Activated CD4-positive, alpha-beta T cell treated with anti-CD3 and anti-CD28 coated beads, Interleukin-2, Interleukin-6, amounts not matched to agents 100 ng/mL and 50 ng/mL, durations not matched to agents 16 hours and 8 hours (primary cell): ENCODE measurements around the gene XRN2.

Experiments used
- DNase-seq: peaks from one replicate; pipeline ENCODE4 v3.0.0-alpha.2; 2020

XRN2 gene, protein sequence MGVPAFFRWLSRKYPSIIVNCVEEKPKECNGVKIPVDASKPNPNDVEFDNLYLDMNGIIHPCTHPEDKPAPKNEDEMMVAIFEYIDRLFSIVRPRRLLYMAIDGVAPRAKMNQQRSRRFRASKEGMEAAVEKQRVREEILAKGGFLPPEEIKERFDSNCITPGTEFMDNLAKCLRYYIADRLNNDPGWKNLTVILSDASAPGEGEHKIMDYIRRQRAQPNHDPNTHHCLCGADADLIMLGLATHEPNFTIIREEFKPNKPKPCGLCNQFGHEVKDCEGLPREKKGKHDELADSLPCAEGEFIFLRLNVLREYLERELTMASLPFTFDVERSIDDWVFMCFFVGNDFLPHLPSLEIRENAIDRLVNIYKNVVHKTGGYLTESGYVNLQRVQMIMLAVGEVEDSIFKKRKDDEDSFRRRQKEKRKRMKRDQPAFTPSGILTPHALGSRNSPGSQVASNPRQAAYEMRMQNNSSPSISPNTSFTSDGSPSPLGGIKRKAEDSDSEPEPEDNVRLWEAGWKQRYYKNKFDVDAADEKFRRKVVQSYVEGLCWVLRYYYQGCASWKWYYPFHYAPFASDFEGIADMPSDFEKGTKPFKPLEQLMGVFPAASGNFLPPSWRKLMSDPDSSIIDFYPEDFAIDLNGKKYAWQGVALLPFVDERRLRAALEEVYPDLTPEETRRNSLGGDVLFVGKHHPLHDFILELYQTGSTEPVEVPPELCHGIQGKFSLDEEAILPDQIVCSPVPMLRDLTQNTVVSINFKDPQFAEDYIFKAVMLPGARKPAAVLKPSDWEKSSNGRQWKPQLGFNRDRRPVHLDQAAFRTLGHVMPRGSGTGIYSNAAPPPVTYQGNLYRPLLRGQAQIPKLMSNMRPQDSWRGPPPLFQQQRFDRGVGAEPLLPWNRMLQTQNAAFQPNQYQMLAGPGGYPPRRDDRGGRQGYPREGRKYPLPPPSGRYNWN

DNA sequence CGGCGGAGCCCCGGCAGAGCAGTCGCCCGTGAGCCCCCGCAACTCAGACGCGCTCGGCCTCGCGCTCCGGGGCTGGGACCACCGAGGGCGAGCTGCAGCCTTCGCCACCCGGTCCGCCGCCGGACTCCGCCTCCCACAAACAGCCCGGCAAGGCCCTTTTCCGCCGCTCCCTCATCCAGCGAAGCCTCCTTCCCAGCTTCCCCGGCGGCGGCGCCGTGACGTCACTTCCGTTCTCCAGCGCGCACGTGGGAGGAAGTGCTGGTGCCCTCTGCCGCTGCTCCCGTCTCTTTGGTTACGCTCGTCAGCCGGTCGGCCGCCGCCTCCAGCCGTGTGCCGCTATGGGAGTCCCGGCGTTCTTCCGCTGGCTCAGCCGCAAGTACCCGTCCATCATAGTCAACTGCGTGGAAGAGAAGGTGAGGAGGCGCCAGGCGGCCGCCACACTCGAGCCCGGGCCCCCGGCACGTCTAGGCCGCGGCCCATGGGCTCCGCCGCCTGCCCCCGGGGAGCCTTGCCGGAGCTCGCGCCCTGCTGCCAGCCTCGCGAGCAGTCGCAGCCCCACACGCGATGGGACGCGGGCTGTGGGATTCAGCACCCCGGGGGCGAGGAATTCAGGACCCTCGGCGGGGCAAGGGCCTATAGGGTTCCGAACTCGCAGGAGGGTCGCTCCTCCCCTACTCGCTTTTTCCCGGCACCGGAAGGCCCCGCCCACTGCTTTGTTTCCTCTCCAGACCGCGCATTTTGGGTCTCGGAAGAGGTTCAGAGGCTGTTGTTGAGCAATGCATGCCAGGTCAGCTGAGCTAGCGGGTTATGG, at the start of gene XRN2:
TSS of gene XRN2 (plus strand) at position 271 of the 811 bp plus-strand sequence. CDS start at position 339, 68 bp downstream.
- DNase-seq = peak; percentile 97

DNA sequence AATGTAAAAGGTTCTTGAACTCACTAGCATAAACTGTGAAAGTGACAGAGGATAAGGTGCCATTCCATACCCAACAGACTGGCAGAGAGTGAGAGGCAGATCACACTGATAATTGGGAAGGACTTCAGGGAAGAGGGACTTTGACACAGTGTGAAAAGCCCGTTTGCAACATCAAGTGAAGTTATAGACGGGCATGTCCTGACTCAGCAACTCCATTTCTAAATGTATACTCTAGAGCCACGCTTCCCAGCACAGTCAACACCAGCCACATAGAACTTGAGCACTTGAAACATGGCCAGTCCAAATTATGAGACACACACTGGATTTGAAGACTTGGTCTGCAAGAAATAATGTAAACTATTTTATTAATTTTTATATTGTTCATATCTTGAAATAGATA, 45.9 kb upstream of the XRN2 start:
- DNase-seq = no peak

DNA sequence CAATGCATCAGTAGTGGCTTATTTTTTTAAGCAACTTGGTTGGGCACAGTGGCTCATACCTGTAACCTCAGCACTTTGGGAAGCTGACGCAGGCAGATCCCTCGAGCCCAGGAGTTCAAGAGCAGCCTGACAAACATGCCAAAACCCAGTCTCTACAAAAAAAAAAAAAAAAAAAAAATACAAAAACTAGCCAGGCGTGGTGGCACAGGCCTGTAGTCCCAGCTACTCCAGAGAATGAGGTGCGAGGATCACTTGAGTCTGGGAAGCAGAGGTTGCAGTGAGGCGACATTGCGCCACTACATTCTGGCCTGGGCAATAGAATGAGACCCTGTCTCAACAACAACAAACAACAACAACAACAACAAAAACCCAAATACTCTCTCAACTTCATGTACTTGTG, 44.7 kb upstream of the XRN2 start:
- DNase-seq = no peak

DNA sequence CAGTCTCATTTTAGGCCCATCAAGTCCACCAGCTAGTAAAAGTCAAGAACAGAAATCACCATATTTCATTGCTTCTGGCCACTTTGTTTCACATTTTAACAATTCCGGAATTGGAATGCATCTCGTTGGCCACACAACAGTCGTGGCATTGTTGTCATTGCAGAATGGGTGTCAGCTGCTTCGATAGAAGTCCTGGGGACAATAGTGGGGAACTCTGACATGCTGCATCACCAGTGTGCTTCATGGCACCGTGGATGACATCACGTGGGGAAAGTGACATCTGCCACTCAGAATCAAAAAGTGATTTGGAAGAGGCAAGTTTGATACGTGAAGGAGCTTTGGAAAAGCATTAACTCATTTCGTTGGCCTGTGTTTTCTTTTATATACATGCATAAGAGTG, 43.8 kb upstream of the XRN2 start:
- DNase-seq = no peak

DNA sequence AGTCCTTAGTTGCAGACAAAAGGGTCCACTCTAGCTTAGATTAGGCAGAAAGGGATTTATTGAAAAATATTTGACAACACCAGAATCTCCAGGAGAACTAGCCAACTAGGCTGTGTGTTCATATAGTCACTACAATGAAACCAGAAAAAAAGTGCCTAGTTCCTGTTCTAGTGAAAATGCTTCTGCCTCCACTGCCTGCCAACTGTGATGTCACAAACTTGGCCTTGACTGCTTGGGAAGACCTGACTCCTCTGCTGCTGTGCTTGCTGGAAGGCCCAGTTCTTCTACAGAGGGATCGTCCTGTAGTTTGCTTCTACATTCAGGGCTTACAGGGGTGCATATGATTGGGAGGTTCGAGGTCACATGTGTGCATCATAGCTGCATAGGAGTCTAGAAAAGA, 40.3 kb upstream of the XRN2 start:
- no peak for DNase-seq

DNA sequence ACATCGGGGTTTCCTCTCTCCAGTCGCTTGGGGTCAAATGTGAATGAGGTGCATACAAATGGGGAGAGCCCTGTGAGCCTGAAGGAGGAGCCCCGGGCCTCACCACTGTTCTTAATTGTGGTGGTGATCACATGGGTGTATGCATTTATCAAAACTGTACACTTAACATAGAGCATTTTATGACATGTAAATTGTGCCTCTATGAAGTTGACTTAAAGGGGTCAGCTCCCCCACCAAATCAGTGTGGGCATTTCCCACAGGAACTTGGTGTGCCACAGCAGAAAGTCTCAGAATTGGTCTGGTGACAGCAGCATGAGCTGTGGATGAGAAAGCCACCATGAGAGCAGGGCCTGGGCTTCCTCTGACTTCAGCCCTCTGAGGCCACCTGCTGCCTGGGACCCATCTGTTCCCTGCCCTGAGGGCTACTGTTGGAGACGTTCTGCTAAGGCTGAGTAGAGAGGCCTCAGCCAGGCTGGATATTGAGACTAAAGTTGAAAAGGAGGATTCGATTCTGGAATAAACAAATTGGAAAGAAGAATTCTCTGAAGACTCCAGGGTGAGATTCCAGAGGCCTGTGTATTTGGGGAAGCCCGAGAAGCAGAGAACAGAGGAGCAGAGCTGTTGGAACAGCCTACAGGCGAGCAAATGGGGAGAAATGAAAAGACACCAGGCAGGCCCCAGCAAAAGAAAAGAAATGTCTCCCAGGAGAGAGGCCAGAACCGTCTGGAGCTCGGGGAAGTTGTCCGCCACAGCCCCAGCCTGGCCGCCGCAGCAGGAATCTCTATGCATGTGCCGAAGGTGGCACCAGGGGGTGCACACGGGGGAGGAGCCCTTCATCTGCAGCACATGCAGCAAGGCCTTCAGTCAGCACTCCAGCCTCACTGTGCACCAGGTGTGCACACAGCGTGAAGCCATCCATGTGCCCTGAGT, 37.6 kb upstream of the XRN2 start:
- no peak for DNase-seq

DNA sequence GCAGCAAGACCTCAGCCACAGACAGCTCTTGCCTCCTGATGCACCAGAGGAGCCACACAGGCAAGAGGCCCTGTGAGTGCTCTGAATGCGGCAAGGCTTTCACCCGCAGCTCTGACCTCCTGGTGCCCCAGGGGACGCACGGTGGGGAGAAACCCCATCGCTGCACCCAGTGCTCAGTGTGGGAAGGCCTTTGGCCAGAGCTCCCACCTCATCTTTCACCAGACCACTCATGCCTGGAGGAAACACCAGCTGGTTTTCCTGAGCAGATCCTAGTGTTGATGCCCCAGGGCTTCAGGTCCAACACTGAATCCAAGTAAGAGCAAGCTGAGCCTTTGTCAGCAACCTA, 37.0 kb upstream of the XRN2 start:
- DNase-seq = no peak

DNA sequence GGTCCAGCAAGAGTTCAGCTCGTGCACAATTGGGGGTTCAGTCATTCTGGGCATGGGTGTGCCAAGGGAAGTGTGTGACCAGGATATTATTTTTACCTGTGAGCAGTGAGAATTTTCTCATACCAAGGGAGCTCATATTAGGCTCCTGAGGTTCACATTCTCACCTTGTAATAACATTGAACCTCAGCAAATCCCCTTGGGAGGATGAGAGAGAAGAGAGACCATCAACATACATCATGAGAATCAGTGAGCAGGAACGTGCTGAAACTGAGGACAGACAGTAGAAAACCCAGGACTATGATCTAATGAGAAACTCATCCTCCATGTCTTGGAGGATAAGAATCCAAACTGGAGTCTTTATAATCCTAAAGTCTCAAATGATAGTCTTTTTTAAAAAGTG, 33.4 kb upstream of the XRN2 start:
- no peak for DNase-seq

DNA sequence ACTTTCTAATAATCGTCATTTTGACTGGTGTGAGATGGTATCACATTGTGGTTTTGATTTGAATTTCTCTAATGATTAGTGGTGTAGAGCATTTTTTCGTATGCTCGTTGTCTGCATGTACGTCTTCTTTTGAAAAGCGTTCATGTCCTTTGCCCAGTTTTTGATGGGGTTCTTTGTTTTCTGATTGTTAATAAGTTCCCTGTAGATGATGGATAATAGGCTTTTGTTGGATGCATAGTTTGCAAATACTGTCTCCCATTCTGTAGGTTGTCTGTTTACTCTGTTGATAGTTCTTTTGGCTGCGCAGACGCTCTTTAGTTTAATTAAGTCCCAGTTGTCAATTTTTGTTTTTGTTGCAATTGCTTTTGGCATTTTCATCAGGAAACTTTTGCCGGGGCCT, 32.3 kb upstream of the XRN2 start:
- DNase-seq = no peak

DNA sequence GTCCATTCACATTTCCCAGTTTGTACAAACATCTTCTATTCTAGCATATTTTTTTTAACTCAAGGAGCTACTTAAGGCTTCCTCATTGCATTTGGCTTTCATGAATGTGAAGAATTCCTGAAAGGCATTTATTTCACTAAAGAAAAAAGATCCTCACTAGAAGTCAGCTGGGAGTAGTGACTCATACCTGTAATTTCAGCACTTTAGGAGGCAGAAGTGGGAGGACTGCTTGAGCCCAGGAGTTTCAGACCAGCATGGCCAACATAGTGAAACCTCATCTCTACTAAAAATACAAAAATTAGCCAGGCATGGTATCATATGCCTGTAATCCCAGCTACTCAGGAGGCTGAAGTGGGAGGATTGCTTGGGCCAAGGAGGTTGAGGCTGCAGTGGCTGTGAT, 30.9 kb upstream of the XRN2 start:
- no peak for DNase-seq

DNA sequence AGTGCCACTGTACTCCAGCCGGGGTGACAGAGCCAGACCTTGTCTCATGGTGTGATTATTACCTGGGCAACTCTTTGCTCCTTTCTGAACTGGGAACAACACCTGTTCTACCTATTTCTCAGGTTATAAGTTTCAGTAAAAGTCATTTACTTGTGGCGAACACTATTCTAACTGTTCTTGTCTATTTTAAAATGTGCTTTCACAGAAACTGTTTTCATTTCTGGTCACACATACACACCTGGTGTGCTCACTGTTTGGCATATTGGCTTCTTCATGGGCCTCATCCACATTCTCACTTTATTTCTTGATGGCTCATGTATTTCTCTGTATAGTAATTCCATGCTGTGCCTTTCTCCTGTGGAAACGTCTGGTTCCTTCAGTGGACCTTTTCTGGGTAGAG, 30.5 kb upstream of the XRN2 start:
- no peak for DNase-seq

DNA sequence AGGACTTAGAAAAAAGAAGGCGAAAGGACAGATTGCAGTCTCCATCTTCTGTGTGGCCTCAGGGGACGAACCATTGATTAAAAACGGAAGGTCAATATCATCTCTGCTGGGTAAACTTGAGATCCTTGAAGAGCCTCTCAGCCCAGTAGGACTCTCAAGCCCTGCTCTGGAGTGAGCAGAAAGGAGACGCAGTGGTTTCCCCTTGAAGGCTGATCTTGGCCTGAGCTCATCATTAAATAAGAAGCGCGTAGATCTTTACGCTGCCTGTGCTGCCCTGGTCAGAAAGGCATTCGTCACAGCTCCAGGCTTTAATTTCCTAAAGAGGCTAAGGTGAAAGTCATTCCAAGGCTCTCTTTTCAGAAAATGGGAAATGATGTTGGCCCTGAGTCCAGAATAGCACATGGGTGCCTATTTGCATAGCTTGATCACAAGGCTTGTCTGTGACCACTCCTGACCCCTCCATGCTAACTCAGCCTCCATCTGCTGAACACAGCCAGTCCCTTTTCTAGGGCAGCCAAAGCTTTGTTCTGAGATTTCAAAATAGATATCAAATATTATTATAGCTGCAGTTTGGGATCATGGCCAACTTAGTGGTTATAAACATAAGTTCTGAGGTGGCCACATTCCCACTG, 29.3 kb upstream of the XRN2 start:
- DNase-seq = no peak

DNA sequence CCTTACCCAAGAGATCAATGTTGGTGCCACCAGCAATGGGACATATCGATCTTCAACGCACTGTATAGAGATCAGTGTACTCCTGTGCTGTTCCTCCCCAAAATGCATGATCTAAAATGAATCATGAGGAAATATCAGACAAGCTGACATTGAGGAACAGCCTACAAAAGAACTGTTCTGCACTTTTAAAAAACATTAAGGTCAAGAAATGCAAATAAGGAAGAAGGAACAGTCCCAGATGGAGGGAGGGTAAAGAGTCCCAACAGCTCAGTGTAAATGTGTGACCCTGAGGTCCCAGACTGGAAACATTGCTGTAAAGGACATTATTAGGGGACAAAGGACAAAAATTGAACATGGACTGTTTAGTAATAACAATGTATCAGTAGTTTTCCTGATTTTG, 24.3 kb upstream of the XRN2 start:
- no peak for DNase-seq

DNA sequence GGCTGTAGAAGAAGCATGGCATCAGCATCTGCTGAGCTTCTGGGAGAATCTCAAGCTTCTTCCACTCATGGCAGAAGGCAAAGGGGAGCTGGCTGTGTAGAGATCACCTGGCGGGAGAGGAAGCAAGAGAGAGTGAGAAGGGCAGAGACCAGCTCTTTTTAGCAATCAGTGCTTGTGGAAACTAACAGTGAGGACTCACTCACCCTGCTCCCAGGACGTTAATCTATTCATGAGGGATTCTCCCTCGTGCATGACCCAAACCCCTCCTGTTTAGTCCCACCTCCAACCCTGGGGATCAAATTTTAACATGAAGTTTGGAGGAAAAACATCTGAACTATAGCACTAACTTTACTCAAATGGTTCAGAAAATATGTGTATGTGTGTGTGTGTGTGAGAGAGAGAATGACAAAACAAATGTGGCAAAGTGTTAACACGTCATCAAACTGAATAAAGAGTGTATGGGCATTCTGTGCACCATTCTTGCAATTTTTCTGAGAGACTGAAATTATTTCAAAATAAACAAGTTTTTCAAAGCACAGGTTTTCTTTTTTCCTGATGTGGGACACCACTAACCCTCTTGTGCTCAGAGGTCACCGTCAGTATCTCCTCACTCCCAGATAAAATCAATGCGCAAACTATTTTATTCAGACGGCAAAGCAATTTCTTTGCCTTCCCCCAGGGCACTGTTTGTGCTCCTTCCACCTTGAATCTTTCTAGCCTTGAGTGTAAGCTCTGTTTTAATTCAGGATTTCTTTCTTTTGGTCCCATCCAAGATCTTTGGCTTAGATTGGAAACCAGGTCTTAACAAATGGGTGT, 23.2 kb upstream of the XRN2 start:
- no peak for DNase-seq

DNA sequence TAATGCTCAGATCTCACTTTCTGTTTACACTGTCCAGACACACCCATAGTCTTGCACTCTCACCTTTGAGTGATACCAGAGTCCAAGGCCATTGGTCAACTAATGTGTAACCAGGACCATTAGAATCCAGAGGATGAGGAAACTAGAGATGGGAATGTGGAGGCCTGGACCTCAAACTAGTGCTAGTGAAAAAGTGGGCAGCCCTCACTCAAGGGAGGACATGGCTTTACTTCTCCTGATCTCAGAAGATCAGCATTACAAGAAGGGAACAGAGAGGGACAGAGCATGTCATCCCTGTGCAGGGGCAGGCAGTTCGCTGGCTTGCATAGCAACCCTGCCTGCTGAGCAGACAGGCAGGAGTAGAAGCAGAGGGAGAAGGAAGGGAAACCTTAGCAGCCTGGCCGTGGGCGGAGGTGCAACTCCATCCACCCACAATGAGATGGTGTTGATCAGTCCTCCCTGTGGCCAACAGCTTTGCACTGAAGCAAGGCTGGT, 22.6 kb upstream of the XRN2 start:
- DNase-seq = no peak

DNA sequence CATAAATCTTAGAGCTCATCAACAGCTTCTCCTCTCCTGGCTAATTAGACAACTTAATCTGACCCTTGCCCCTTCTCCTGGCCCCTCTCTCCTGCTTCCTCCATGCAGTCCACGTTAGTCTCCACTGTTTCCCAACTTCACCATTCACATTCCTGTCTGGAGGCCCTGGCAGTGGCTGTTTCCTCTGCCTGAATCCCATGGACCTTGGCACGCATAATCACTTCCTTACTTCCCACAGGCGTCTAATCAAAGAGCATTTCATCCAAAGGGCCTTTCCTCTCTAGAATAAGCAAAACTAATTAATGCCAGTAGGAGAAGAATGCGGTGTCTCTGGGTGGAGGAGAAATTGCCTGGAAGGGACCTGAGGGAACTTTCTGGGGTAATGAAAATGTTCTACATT, 16.4 kb upstream of the XRN2 start:
- no peak for DNase-seq

DNA sequence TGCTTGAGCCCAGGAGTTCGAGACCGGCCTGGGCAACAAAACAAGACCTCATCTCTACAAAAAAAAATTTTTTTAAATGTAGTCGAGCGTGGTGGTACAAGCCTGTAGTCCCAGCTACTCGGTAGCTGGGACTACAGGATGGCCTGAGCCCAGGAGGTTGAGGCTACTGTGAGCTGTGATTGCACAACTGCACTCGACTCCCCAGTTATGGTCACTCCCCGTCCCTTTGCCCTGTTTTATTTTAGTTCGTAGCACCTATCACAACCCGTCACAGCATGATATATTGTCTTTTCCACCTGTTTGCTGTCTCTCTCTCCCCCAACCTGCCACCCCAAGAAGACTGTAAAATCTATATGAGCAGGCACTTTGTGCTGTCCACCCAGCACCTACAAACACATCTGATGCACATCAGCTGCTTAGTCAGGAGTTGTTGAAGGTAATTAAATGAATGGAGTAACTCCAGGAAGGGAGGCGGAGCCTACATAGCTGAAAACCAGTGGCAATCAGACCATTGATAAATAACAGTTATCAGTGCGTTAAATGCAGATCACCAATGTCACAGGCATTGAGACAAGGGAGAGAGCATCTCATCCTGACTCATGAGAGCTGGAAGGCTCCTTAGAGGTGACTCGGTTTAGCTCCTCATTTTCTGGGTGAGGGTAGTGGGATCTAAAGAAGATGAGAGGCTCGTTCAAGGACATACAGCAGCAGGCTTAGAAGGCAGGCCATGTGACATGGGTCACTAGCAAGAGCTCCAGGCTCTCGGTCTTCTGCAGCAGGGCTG, 14.4 kb upstream of the XRN2 start:
- no peak for DNase-seq

DNA sequence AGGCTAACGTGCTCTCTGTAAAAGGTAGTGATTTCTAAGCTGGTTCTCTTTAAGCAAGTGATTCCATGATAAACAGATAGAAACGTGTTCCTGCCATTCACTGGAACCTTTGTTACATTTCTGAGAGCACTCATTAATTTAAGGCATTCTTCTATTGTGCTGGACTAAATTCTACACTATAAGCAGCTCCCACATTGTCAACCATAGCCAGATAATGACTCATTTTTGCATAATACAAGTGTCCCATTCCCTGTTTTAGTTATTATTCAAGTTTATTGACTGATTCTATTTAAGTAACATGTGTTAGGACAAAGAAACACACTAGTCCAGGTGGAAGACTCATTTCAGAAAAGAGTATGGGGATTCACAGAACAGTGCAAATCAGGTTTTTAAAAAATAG, 13.5 kb upstream of the XRN2 start:
- no peak for DNase-seq

DNA sequence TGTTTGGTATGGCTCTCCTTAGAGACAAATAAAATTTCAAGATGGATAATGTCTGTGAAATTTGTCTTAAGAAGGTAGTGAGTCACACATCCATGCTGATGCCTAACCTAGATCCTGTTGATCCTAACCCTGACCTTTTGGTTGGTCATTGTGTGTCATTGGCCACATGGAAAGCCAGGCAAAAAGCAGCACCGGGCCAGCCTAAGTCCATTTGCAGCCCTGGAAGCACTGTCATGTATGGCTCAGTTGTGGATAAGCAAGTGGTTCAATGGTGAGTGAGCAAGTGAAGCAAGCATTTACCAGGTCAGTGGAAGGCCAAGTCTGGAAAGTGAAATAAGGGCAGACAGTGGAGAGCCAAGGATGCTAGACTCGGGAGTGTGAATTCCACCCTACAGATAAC, 12.1 kb upstream of the XRN2 start:
- no peak for DNase-seq

DNA sequence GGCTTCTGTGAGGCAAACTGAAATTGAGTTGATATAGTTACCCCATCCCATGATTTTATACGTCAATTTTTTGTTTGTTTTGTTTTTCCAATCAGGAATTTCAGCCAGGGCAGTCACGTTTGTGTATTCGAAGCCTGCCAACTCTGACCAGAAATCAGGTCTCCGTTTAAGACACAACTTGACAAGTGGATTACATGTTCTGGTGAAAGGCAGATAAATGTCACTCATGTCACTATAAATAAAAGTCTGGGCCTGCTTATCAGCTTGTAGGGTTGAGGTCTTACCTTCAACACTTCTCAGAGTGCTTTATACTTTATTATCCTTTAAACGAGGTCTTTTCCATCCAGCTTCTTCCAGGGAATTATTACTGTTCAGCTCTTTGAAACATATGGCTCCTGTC, 8.4 kb upstream of the XRN2 start:
- DNase-seq = no peak
